Psoas muscle (tissue), 8 donors: ENCODE results near the gene GAMT. TPM values are rescaled to one million over a fixed set of nuclear protein-coding genes. Genes with fewer than 3 reads are reported as not detected.
"Not testable (repeated sequence)": the region's sequence is repeated elsewhere in the genome, so short reads cannot be mapped to it uniquely, and the experiment has no call there.

Source experiments
- ATAC-seq, 4 donors: fragments of 200-7000 bp; cut with Tn5 transposase; one replicate each; pipeline ENCODE4 v1.9.1; 2020; ENCODE audit warnings: moderate library complexity in 3 of 4, mild to moderate bottlenecking in 2 of 4
- DNase-seq, 2 donors: peaks; one replicate each; pipeline ENCODE4 v3.0.0-alpha.2; 2020
- H3K27ac ChIP-seq: fragments of 200-600 bp; one replicate; pipeline ENCODE4 v1.8.0; 2022
- H3K27me3 ChIP-seq, 3 donors: fragments of 200-600 bp in 1 of 3; one replicate each; pipeline versions ENCODE4 v1.6.1 to v1.8.0; 2013 to 2022; ENCODE audit warnings: low read length in 2 of 3, mild to moderate bottlenecking in 2 of 3, moderate library complexity in 1 of 3; ENCODE audit not compliant: insufficient read depth in 3 of 3
- H3K36me3 ChIP-seq, 2 donors: fragments of 200-600 bp in 1 of 2; one replicate each; pipeline versions ENCODE4 v1.6.1 to v1.8.0; 2013 to 2022; ENCODE audit warnings: low read depth in 1 of 2, mild to moderate bottlenecking in 1 of 2, moderate library complexity in 1 of 2; ENCODE audit not compliant: insufficient read depth in 1 of 2
- H3K4me1 ChIP-seq: fragments of 200-600 bp; one replicate; pipeline ENCODE4 v1.8.0; 2022
- H3K4me3 ChIP-seq: fragments of 200-600 bp; one replicate; pipeline ENCODE4 v1.8.0; 2022; ENCODE audit warnings: mild to moderate bottlenecking
- H3K9me3 ChIP-seq: fragments of 200-600 bp; one replicate; pipeline ENCODE4 v1.8.0; 2022
- WGBS, 3 donors: extraction: QIAGEN DNeasy Blood & Tissue Kit; methylation state at CpG; one replicate each; pipeline versions ENCODE4 v1.1.6 to v1.1.7; 2013; 5-methylcytosine and 5-hydroxymethylcytosine counted together
- intact Hi-C, 2 donors: fragments of 100-400 bp; cut with DNase I; formaldehyde crosslinking; loops; one replicate each; pipeline versions ENCODE4 v1.11.0 to v1.14.2; 2022
- polyA plus RNA-seq, 3 donors: library from polyadenylated mRNA; stranded (reverse); fragments of 200-250 nt; gene quantifications; one replicate each; pipeline ENCODE4 v1.2.3, GENCODE V29; 2013
- total RNA-seq, 4 donors: library from RNA; stranded (reverse); fragmentation: NEBNext Ultra II Directional in 2 of 4; extraction: Animal tissue kit (Norgen Biotek cat#: 25700) in 2 of 4; gene quantifications; one replicate each; pipeline versions ENCODE4 v1.2.1 to v1.2.4, GENCODE V29; 2021 to 2023
- TF ChIP-seq, protein P1 (sequence below): fragments of 200-600 bp; IDR thresholded peaks from one replicate; pipeline ENCODE4 v1.8.0; 2022; ENCODE audit warnings: antibody characterized with exemption
- donor health status: healthy with polysubstance abuse.
- donor health status: DM: no; HTN: no; CAD: no; lungs with moderate emphysema.
- donor health status: Bipolar disorder and iron deficiency.
- donor health status: healthy.
- donor health status: DM: yes; HTN: yes; CAD: no.
- donor health status: DM: no; HTN: no; CAD: no.
- donor health status: DM: no; HTN: no; CAD: no.
- donor health status: DM: yes; HTN: yes; CAD: no.

The GAMT gene
- total and polyA plus RNA-seq, 7 donors = 162 to 464 (median 237) TPM

DNA sequence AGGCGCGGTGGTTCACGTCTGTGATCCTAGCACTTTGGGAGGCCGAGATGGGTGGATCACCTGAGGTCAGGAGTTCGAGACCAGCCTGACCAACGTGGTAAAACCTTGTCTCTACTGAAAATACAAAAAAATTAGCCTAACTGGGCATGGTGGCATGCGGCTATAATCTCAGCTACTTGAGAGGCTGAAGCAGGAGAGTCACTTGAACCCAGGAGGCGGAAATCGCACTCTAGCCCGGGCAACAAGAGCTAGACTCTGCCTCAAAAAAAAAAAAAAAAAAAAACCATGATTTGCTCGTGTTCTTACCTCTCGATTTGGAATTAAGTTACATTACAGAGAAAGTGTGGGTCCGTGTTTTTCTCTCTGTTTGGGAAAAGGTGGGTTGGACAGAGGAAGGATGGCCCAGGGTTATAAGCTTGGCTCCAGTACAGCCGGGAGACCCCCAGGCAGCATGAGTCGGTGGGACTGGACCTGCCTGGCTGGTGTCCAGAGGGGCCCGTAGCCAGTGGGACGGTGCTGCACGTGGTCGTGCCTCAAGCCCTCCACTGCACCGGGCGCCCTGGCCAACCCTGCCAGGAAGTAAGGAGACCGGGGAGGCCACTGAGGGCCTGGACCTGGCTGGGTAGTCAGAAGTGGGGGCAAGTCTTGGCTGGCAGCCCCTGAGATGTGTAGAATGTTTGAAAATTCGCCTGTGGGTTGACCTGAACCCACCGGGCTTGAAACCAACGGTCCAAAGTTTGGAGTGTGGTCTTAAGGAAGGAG is 40.5 kb upstream of the GAMT start:
- H3K4me3 ChIP-seq = no peak overlapping the region
- no peak for DNase-seq
- H3K36me3 ChIP-seq = peaks cover 17 to 37% of the 10 kb centered on the region in 2 donors
- H3K27me3 ChIP-seq = peaks cover 0 to 16% (median 11%) of the 10 kb centered on the region in 3 donors
- TF ChIP-seq, protein P1, sequence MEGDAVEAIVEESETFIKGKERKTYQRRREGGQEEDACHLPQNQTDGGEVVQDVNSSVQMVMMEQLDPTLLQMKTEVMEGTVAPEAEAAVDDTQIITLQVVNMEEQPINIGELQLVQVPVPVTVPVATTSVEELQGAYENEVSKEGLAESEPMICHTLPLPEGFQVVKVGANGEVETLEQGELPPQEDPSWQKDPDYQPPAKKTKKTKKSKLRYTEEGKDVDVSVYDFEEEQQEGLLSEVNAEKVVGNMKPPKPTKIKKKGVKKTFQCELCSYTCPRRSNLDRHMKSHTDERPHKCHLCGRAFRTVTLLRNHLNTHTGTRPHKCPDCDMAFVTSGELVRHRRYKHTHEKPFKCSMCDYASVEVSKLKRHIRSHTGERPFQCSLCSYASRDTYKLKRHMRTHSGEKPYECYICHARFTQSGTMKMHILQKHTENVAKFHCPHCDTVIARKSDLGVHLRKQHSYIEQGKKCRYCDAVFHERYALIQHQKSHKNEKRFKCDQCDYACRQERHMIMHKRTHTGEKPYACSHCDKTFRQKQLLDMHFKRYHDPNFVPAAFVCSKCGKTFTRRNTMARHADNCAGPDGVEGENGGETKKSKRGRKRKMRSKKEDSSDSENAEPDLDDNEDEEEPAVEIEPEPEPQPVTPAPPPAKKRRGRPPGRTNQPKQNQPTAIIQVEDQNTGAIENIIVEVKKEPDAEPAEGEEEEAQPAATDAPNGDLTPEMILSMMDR = no peak
- H3K9me3 ChIP-seq = no peaks in the 10 kb centered on the region
- no peak overlapping the region for H3K27ac ChIP-seq
- peaks cover 29% of the 10 kb centered on the region for H3K4me1 ChIP-seq
- intact Hi-C loops = loop anchor here in 1 of 2 donors (10.0 kb wide), 1 partner anchor 157 kb away; the partner anchor contains the start of gene EFNA2
- ATAC-seq = no peak
- 80 to 85% (median 81%) methylated on average over 25 of the region's 25 CpGs for WGBS, 3 donors

- no peaks in the 10 kb centered on the region for H3K9me3 ChIP-seq
- intact Hi-C loops = loop anchor here in 1 of 2 donors (10.0 kb wide), 1 partner anchor 156 kb away; the partner anchor contains the start of gene EFNA2
- peaks cover 36% of the 10 kb centered on the region for H3K4me1 ChIP-seq
- WGBS, 3 donors = 82 to 93% (median 88%) methylated on average over 9 of the region's 9 CpGs
- no peak overlapping the region for H3K4me3 ChIP-seq
- TF ChIP-seq, protein P1 = no peak
- ATAC-seq (no peak), DNase-seq (no peak)
- H3K36me3 ChIP-seq = peaks cover 17 to 37% of the 10 kb centered on the region in 2 donors
- no peak overlapping the region for H3K27ac ChIP-seq
- peaks cover 0 to 8% (median 3%) of the 10 kb centered on the region in 3 donors for H3K27me3 ChIP-seq
These were observed 39.7 kb upstream of the GAMT start for GRCh38 chr19:1441022-1441426.

DNA sequence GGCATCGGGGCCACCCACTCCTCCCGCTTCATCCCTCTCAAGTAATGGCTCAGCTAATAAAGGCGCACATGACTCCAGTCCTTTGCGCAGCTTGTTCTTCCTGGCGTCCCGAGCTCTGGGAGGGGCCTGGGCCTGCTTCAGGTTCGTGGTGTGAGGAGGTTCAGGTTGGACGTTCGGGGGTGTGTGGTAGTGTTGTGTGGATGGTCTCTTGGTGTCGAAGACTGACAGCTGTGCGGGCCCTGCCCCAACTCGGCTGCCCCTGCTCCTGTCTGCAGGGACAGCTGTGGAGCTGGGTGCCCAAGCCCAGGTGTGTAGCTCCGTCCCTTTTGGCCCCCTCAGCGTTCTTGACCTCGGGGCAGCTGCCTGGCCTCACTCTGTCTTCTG is 39.1 kb upstream of the GAMT start:
- Histone ChIP-seq H3K4me1 (peaks cover 36% of the 10 kb centered on the region), H3K9me3 (no peaks in the 10 kb centered on the region), H3K4me3 (no peak overlapping the region), H3K36me3 (peaks cover 17 to 42% of the 10 kb centered on the region in 2 donors), H3K27me3 (peaks cover 0 to 3% (median 2%) of the 10 kb centered on the region in 3 donors), H3K27ac (no peak overlapping the region)
- WGBS, 3 donors = 75 to 85% (median 82%) methylated on average over 15 of the region's 15 CpGs
- TF ChIP-seq, protein P1 = no peak
- no peak for ATAC-seq
- intact Hi-C loops = loop anchor here in 1 of 2 donors (10.0 kb wide), 1 partner anchor 156 kb away; the partner anchor contains the start of gene EFNA2
- DNase-seq = no peak

GRCh38 chr19:1439525-1440417 is 38.4 kb upstream of the GAMT start:
- ATAC-seq, H3K27me3 ChIP-seq, DNase-seq, H3K9me3 ChIP-seq: not testable (repeated sequence)
- 80 to 82% (median 82%) methylated on average over 57 of the region's 57 CpGs for WGBS, 3 donors
- peaks cover 36% of the 10 kb centered on the region for H3K4me1 ChIP-seq
- peak overlapping the region; percentile 99 for H3K4me3 ChIP-seq
- intact Hi-C loops = loop anchor here in 1 of 2 donors (10.0 kb wide), 1 partner anchor 155 kb away; the partner anchor contains the start of gene EFNA2
- H3K36me3 ChIP-seq = peaks cover 17 to 48% of the 10 kb centered on the region in 2 donors
- H3K27ac ChIP-seq = peak overlapping the region; percentile 91
